MM.1S (cell line): Measurements from ENCODE around the gene SZT2.

Source experiments
- EZH2phosphoT487 ChIP-seq: fragments of 300-600 bp; sonication (generic); IDR thresholded peaks from 2 replicates; pipeline ENCODE4 v1.6.1; 2018; ENCODE audit warnings: antibody characterized with exemption, low read length
- TF ChIP-seq, protein P1 (sequence below): fragments of 300-600 bp; sonication (generic); IDR thresholded peaks from 2 replicates; pipeline ENCODE4 v1.5.1; 2016; ENCODE audit warnings: antibody characterized with exemption, low read length, mixed read lengths

DNA sequence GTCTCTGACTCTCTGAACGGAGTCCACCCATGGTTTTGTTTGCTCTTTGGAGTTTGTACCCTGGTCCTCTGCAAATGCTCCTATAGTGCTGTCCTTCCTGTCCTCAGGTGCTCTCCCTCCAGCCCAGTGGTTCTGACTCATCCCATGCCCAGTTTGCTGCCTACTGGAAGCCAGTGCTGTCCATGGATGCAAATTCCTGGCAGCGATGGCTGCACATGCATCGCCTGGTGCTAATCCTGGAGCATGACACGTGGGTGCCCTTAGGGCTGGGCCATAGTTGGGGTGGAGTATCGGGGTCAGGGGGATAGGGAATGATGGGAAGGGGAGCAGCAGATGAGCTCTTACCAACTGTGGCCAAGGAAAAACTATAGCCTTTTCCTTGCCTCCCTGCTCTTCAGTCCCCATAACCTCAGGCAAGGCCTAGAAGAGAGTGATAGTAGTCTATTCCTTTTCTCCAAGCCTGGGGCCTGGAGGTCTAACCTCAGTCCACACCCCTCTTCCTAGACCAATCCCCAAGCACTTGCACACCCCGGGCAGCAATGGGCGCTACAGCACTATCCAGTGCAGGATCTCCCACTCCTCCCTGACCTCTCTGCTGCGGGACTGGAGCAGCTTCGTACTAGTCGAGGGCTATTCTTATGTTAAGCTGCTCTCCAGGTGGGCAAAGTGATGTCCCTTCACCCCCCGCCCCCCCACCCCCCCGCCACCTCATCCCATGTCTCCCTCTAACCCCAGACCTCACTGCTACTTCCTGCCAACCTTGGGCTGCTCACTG, 32.5 kb downstream of the SZT2 start:
- TF ChIP-seq, protein P1, sequence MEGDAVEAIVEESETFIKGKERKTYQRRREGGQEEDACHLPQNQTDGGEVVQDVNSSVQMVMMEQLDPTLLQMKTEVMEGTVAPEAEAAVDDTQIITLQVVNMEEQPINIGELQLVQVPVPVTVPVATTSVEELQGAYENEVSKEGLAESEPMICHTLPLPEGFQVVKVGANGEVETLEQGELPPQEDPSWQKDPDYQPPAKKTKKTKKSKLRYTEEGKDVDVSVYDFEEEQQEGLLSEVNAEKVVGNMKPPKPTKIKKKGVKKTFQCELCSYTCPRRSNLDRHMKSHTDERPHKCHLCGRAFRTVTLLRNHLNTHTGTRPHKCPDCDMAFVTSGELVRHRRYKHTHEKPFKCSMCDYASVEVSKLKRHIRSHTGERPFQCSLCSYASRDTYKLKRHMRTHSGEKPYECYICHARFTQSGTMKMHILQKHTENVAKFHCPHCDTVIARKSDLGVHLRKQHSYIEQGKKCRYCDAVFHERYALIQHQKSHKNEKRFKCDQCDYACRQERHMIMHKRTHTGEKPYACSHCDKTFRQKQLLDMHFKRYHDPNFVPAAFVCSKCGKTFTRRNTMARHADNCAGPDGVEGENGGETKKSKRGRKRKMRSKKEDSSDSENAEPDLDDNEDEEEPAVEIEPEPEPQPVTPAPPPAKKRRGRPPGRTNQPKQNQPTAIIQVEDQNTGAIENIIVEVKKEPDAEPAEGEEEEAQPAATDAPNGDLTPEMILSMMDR: no peak
- TF ChIP-seq EZH2phosphoT487: no peak
